ENCODE data around the gene CYB5D1.
A peak's percentile ranks its signal among the peaks of the same experiment; 100 is the strongest.

The CYB5D1 gene

GRCh38 chr17:7875804-7876370, 18.1 kb downstream of the CYB5D1 start:
- Histone ChIP-seq H3K4me3 (ENCODE audit: low read length in 2 of 2) (no peak overlapping the region), H3K9ac (ENCODE audit: low read depth in 1 of 2, low read length in 2 of 2) (no peak overlapping the region)

DNA sequence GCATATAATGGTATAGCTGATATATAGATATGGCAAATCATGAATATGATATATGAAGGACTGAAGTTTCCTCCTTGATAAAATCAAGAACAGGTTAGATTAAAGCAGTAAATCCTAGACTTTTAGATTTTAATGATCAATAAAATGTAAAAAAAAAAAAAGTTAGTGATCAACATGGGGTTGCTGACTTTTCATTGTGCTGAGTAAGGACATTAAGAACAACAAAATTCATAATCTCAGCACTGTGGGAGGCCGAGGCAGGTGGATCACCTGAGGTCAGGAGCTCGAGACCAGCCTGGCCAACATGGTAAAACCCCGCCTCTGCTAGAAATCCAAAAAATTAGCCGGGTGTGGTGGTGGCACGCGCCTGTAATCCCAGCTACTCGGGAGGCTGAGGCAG, 20.4 kb downstream of the CYB5D1 start:
- no peaks in the 10 kb centered on the region for H3K27me3 ChIP-seq (ENCODE audit: control insufficient read depth in 2 of 2, insufficient read depth in 2 of 2, low read length in 2 of 2)
- H3K4me3 ChIP-seq (ENCODE audit: low read length in 2 of 2) = no peak overlapping the region
- H3K4me1 ChIP-seq (ENCODE audit: control insufficient read depth in 2 of 2, insufficient read depth in 2 of 2, low read length in 2 of 2) = peaks cover 5 to 21% of the 10 kb centered on the region in 2 donors
- H3K9me3 ChIP-seq (ENCODE audit: control insufficient read depth in 2 of 2, low read length in 2 of 2) = no peaks in the 10 kb centered on the region
- H3K36me3 ChIP-seq (ENCODE audit: control insufficient read depth in 2 of 2, insufficient read depth in 2 of 2, low read length in 2 of 2) = peaks cover 2 to 14% of the 10 kb centered on the region in 2 donors
- H3K9ac ChIP-seq (ENCODE audit: low read depth in 1 of 2, low read length in 2 of 2) = no peak overlapping the region
- H3K27ac ChIP-seq (ENCODE audit: low read depth in 2 of 2, low read length in 2 of 2) = no peak overlapping the region

More at GRCh38 chr17:7875804-7876370, 18.1 kb downstream of the CYB5D1 start:
- Histone ChIP-seq H3K27me3 (ENCODE audit: control insufficient read depth in 2 of 2, insufficient read depth in 2 of 2, low read length in 2 of 2) (no peaks in the 10 kb centered on the region), H3K9me3 (ENCODE audit: control insufficient read depth in 2 of 2, low read length in 2 of 2) (no peaks in the 10 kb centered on the region), H3K27ac (ENCODE audit: low read depth in 2 of 2, low read length in 2 of 2) (no peak overlapping the region), H3K4me1 (ENCODE audit: control insufficient read depth in 2 of 2, insufficient read depth in 2 of 2, low read length in 2 of 2) (peaks cover 0 to 9% of the 10 kb centered on the region in 2 donors), H3K36me3 (ENCODE audit: control insufficient read depth in 2 of 2, insufficient read depth in 2 of 2, low read length in 2 of 2) (peaks cover 2 to 7% of the 10 kb centered on the region in 2 donors)

DNA sequence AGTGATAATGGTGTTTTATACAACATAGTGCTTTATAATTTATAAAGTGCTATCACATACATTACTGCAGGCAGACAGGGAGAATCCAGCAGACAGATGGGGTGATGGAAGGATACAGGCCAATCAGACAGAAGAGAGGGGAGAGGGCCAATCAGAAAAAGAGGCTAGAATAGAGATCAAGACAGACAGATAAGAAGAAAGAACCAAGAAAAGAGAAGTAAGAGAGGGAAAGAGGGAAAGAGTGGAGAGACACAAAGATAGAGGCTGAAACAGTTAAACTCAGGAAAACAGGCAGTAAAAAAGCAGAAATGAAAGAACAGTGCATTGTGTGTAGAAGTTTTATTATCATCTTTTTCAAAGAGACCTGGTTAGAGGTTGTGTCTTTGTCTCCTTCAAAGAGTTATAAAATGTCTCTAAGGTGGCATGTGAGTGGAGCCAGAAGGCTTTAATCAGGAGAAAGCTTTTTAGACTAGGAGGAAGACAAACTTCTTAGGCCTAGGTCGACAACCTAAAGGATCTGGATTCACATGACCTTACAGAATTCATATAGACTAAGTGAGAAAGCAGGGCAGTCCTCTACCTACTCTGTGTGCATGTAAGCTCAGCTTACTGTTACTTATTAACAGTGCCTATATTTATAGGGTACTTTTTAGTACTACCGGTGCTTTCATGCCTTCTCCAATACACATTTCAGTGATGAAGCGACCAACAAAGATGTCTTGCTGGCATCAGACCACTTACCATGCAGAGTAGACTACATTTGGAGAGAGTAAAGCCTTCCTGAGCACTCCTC, 22.5 kb downstream of the CYB5D1 start:
- H3K9ac ChIP-seq (ENCODE audit: low read depth in 1 of 2, low read length in 2 of 2) = peak overlapping the region in 1 of 2 donors; percentile 19
- no peak overlapping the region for H3K4me3 ChIP-seq (ENCODE audit: low read length in 2 of 2)
- no peak overlapping the region for H3K27ac ChIP-seq (ENCODE audit: low read depth in 2 of 2, low read length in 2 of 2)
- H3K27me3 ChIP-seq (ENCODE audit: control insufficient read depth in 2 of 2, insufficient read depth in 2 of 2, low read length in 2 of 2) = no peaks in the 10 kb centered on the region
- peaks cover 2 to 14% of the 10 kb centered on the region in 2 donors for H3K36me3 ChIP-seq (ENCODE audit: control insufficient read depth in 2 of 2, insufficient read depth in 2 of 2, low read length in 2 of 2)
- H3K9me3 ChIP-seq (ENCODE audit: control insufficient read depth in 2 of 2, low read length in 2 of 2) = no peaks in the 10 kb centered on the region
- peaks cover 10 to 24% of the 10 kb centered on the region in 2 donors for H3K4me1 ChIP-seq (ENCODE audit: control insufficient read depth in 2 of 2, insufficient read depth in 2 of 2, low read length in 2 of 2)

- Histone ChIP-seq H3K4me3 (ENCODE audit: low read length in 2 of 2) (no peak overlapping the region), H3K36me3 (ENCODE audit: control insufficient read depth in 2 of 2, insufficient read depth in 2 of 2, low read length in 2 of 2) (peaks cover 2 to 14% of the 10 kb centered on the region in 2 donors), H3K4me1 (ENCODE audit: control insufficient read depth in 2 of 2, insufficient read depth in 2 of 2, low read length in 2 of 2) (peaks cover 16 to 33% of the 10 kb centered on the region in 2 donors), H3K9me3 (ENCODE audit: control insufficient read depth in 2 of 2, low read length in 2 of 2) (no peaks in the 10 kb centered on the region), H3K27ac (ENCODE audit: low read depth in 2 of 2, low read length in 2 of 2) (peak overlapping the region in 1 of 2 donors; percentile 6), H3K9ac (ENCODE audit: low read depth in 1 of 2, low read length in 2 of 2) (peak overlapping the region in 1 of 2 donors; percentile 19), H3K27me3 (ENCODE audit: control insufficient read depth in 2 of 2, insufficient read depth in 2 of 2, low read length in 2 of 2) (no peaks in the 10 kb centered on the region)
These were observed 23.7 kb downstream of the CYB5D1 start for GRCh38 chr17:7881276-7882054.

GRCh38 chr17:7882068-7882467, 24.3 kb downstream of the CYB5D1 start:
- Histone ChIP-seq H3K4me3 (ENCODE audit: low read length in 2 of 2) (no peak overlapping the region), H3K36me3 (ENCODE audit: control insufficient read depth in 2 of 2, insufficient read depth in 2 of 2, low read length in 2 of 2) (peaks cover 2 to 14% of the 10 kb centered on the region in 2 donors), H3K9me3 (ENCODE audit: control insufficient read depth in 2 of 2, low read length in 2 of 2) (no peaks in the 10 kb centered on the region), H3K4me1 (ENCODE audit: control insufficient read depth in 2 of 2, insufficient read depth in 2 of 2, low read length in 2 of 2) (peaks cover 20 to 39% of the 10 kb centered on the region in 2 donors), H3K27ac (ENCODE audit: low read depth in 2 of 2, low read length in 2 of 2) (peak overlapping the region in 1 of 2 donors; percentile 1), H3K9ac (ENCODE audit: low read depth in 1 of 2, low read length in 2 of 2) (no peak overlapping the region), H3K27me3 (ENCODE audit: control insufficient read depth in 2 of 2, insufficient read depth in 2 of 2, low read length in 2 of 2) (no peaks in the 10 kb centered on the region)

GRCh38 chr17:7882629-7883028, 24.8 kb downstream of the CYB5D1 start:
- Histone ChIP-seq H3K9ac (ENCODE audit: low read depth in 1 of 2, low read length in 2 of 2) (no peak overlapping the region), H3K9me3 (ENCODE audit: control insufficient read depth in 2 of 2, low read length in 2 of 2) (no peaks in the 10 kb centered on the region), H3K4me3 (ENCODE audit: low read length in 2 of 2) (no peak overlapping the region), H3K4me1 (ENCODE audit: control insufficient read depth in 2 of 2, insufficient read depth in 2 of 2, low read length in 2 of 2) (peaks cover 24 to 43% of the 10 kb centered on the region in 2 donors), H3K27me3 (ENCODE audit: control insufficient read depth in 2 of 2, insufficient read depth in 2 of 2, low read length in 2 of 2) (no peaks in the 10 kb centered on the region), H3K27ac (ENCODE audit: low read depth in 2 of 2, low read length in 2 of 2) (peak overlapping the region in 1 of 2 donors; percentile 32), H3K36me3 (ENCODE audit: control insufficient read depth in 2 of 2, insufficient read depth in 2 of 2, low read length in 2 of 2) (peaks cover 2 to 14% of the 10 kb centered on the region in 2 donors)

GRCh38 chr17:7883781-7884386, 26.1 kb downstream of the CYB5D1 start:
- Histone ChIP-seq H3K27me3 (ENCODE audit: control insufficient read depth in 2 of 2, insufficient read depth in 2 of 2, low read length in 2 of 2) (no peaks in the 10 kb centered on the region), H3K4me1 (ENCODE audit: control insufficient read depth in 2 of 2, insufficient read depth in 2 of 2, low read length in 2 of 2) (peaks cover 36 to 56% of the 10 kb centered on the region in 2 donors), H3K36me3 (ENCODE audit: control insufficient read depth in 2 of 2, insufficient read depth in 2 of 2, low read length in 2 of 2) (peaks cover 2 to 14% of the 10 kb centered on the region in 2 donors), H3K9ac (ENCODE audit: low read depth in 1 of 2, low read length in 2 of 2) (peak overlapping the region in 1 of 2 donors; percentile 38), H3K9me3 (ENCODE audit: control insufficient read depth in 2 of 2, low read length in 2 of 2) (no peaks in the 10 kb centered on the region), H3K27ac (ENCODE audit: low read depth in 2 of 2, low read length in 2 of 2) (no peak overlapping the region), H3K4me3 (ENCODE audit: low read length in 2 of 2) (peak overlapping the region in 1 of 2 donors; percentile 3)

GRCh38 chr17:7884581-7885366, 27.0 kb downstream of the CYB5D1 start:
- H3K4me1 ChIP-seq (ENCODE audit: control insufficient read depth in 2 of 2, insufficient read depth in 2 of 2, low read length in 2 of 2) = peaks cover 45 to 65% of the 10 kb centered on the region in 2 donors
- H3K27me3 ChIP-seq (ENCODE audit: control insufficient read depth in 2 of 2, insufficient read depth in 2 of 2, low read length in 2 of 2) = no peaks in the 10 kb centered on the region
- H3K36me3 ChIP-seq (ENCODE audit: control insufficient read depth in 2 of 2, insufficient read depth in 2 of 2, low read length in 2 of 2) = peaks cover 2 to 14% of the 10 kb centered on the region in 2 donors
- peak overlapping the region; percentile 76 to 84 for H3K4me3 ChIP-seq (ENCODE audit: low read length in 2 of 2)
- peak overlapping the region; percentile 47 to 95 for H3K9ac ChIP-seq (ENCODE audit: low read depth in 1 of 2, low read length in 2 of 2)
- H3K9me3 ChIP-seq (ENCODE audit: control insufficient read depth in 2 of 2, low read length in 2 of 2) = no peaks in the 10 kb centered on the region
- peak overlapping the region; percentile 91 to 96 for H3K27ac ChIP-seq (ENCODE audit: low read depth in 2 of 2, low read length in 2 of 2)
